ENCODE data around the gene CUL2.
A peak's percentile ranks its signal among the peaks of the same experiment; 100 is the strongest.
"Not testable (repeated sequence)": the region's sequence is repeated elsewhere in the genome, so short reads cannot be mapped to it uniquely, and the experiment has no call there.

Gene CUL2

DNA sequence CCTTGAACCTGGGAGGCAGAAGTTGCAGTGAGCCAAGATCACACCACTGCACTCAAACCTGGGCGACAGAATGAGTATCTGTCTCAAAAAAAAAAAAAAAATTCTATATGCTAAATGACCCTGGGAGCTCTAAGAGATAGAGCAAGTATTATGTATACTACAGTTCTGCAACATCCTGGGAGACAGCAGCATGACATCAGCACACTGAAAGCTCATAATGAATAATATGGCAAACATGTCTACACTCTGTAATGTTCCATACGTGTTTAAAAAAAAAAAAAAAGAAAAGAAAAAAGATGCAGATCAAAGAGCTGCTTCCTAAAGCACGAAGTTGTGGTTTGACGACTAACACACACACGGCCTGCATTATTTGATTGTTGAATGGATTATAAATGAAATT, 72.5 kb downstream of the CUL2 start:
- DNase-seq: no peak

- DNase-seq: no peak
Measured at GRCh38 chr10:35015843-35016408, 74.2 kb downstream of the CUL2 start.

DNA sequence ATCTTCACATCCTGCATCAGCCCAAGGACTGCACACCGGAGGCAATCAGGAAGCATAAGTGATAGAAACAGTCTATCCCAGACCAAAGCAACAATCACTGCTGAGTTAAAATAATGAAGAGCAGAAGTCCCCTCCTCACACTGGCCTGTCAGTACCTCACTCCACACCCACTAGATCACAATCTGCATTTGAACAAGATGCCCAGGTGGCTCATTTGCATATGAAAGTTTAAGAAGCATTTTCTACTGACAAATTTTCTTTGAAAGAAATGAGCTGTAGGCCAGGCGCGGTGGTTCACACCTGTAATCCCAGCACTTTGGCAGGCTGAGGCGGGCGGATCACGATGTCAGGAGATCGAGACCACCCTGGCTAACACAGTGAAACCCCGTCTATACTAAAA, 77.4 kb downstream of the CUL2 start:
- no peak for DNase-seq

GRCh38 chr10:35011771-35012191, 78.4 kb downstream of the CUL2 start:
- DNase-seq: no peak

GRCh38 chr10:35007858-35008301, 82.3 kb downstream of the CUL2 start:
- DNase-seq: no peak

DNA sequence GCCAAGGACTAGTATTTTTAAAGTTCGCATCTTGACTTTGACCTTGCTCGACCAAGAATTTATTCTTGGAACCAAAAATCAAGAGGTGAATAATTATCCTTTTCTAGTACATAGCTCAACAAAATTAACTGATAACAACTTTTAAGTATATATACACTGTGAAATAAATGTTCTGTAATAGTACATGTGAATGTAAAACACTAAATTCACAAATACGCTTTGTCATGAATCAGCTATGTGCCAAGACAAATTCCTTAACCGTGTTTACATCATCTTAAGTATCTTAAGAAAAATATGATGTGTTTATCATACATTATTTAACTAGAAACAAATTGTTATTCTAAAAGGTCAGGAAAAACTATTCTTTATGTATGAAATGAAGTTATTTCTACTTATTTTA, 83.3 kb downstream of the CUL2 start:
- no peak for DNase-seq

GRCh38 chr10:35005868-35006267, 84.3 kb downstream of the CUL2 start:
- no peak for DNase-seq

GRCh38 chr10:35004651-35005050, 85.5 kb downstream of the CUL2 start:
- no peak for DNase-seq

GRCh38 chr10:35003906-35004305, 86.2 kb downstream of the CUL2 start:
- DNase-seq: no peak

- DNase-seq: no peak
Measured at GRCh38 chr10:35000936-35001335, 89.2 kb downstream of the CUL2 start.

- DNase-seq: no peak
Measured at GRCh38 chr10:34999532-34999931, 90.6 kb downstream of the CUL2 start.

- no peak for DNase-seq
Measured at GRCh38 chr10:34998940-34999339, 91.2 kb downstream of the CUL2 start.

GRCh38 chr10:34996843-34997242, 93.3 kb downstream of the CUL2 start:
- peak; percentile 95 to 97 for DNase-seq

- DNase-seq: no peak
Measured at GRCh38 chr10:34995925-34996324, 94.2 kb downstream of the CUL2 start.

- DNase-seq: peak; percentile 17 to 34
Measured at GRCh38 chr10:34994565-34995142, 95.5 kb downstream of the CUL2 start.

- no peak for DNase-seq
Measured at GRCh38 chr10:34993782-34994181, 96.4 kb downstream of the CUL2 start.

DNA sequence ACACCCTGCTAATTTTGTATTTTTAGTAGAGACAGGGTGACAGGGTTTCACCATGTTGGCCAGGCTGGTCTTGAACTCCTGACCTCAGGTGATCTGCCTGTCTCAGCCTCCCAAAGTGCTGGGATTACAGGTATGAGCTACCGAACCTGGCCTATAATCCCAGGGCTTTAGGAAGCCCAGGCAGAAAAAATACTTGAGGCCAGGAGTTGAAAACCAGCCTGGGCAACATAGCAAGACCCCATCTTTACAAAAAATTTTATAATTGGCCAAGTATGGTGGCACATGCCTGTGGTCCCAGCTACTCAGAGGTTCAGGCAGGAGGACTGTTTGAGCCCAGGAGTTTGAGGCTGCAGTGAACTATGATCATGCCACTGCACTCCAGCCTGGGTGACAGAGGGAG, 99.0 kb downstream of the CUL2 start:
- DNase-seq: not testable (repeated sequence)

- no peak for DNase-seq
Measured at GRCh38 chr10:34988397-34989067, 101.6 kb downstream of the CUL2 start.

DNA sequence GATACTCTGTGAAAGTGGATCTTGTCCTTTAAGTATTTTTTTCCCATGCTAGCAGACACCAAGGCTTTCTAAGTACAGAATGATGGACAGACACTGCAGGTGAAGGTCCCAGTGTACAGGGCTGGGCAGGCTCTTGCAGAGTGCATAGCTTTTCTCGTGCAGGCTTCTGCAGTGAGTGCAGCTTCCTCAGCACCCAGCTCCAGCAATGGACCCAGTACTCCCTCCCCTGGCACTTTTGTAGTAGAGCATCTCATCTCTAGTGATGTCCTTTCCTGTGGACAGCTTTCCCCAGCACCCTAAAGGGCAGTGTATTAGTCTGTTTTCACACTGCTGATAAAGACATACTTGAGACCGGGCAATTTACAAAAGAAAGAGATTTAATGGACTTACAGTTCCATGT, 104.3 kb downstream of the CUL2 start:
- no peak for DNase-seq

GRCh38 chr10:34985146-34985545, 105.0 kb downstream of the CUL2 start:
- no peak for DNase-seq

DNA sequence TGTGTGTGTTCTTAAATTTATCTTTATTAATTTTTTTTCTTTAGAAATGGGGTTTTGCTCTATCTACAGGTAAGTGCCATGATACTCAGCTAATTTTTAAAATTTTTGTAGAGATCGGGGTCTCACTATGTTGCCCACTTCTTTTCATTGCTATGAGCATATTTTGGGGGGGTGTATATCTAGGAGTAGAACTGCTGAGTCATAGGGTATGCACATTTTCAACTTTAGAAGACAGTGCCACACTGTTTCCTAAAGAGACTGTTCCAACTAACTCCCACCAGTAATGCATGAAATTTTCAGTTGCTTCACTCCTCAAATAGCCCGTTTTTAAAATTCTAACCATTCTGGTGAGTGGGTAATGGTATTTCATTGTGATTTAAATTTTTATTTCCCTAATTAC, 108.3 kb downstream of the CUL2 start:
- DNase-seq: no peak

DNA sequence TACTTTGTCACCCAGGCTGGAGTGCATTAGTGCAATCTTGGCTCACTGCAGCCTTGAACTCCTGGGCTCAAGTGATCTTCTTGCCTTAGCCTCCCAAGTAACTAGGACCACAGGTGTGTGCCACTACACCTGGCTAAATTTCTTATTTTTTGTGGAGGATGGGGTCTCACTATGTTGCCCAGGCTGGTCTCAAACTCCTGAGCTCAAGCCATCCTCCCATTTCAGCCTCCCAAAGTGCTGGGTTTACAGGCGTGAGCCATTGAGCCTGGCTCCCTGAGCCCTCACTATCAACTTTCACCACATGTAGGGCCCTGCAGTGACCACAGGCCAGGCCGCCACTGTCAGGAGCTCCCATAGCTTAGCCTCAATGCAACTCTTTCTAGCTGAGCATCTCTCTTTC, 110.2 kb downstream of the CUL2 start:
- no peak for DNase-seq

DNA sequence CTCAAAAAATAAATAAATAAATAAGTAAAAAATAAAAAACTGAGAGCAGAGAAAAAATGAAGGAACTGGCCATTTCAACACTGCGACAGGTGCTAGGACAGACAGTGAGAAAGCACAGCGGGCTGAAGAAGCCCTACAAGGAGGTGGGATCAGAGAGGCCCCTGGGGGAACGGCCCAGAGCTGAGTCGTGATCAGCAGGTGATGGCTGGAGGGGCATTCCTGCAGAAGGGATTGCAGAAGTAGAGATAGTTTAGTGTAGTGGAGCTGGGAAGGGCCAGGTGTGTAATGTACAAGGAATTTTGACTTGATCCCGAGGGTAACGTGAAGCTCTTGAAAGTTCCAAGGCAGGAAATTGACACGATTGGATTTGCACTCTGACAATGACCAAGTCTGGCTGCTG, 112.1 kb downstream of the CUL2 start:
- no peak for DNase-seq

- DNase-seq: not testable (repeated sequence)
Measured at GRCh38 chr10:34976380-34976910, 113.7 kb downstream of the CUL2 start.

Measured in AML-193 (cell line).